ENCODE data around the gene KRTAP5-9.
"Not testable (repeated sequence)": the region's sequence is repeated elsewhere in the genome, so short reads cannot be mapped to it uniquely, and the experiment has no call there.

The KRTAP5-9 gene

GRCh38 chr11:71563406-71563805 lies 15.2 kb downstream of the KRTAP5-9 start:
- no peak for DNase-seq

- no peak for DNase-seq
Observed at GRCh38 chr11:71564430-71564829, 16.2 kb downstream of the KRTAP5-9 start.

- no peak for DNase-seq
Observed at GRCh38 chr11:71565263-71565662, 17.0 kb downstream of the KRTAP5-9 start, which contains the start of gene KRTAP5-10. Gene KRTAP5-10 (plus strand): TSS chr11:71565563. CDS start chr11:71565588, 25 bp downstream.

GRCh38 chr11:71566081-71566620 lies 17.9 kb downstream of the KRTAP5-9 start:
- no peak for DNase-seq

- not testable (repeated sequence) for DNase-seq
Observed at GRCh38 chr11:71566626-71567599, 18.7 kb downstream of the KRTAP5-9 start.

- DNase-seq: not testable (repeated sequence)
Observed at GRCh38 chr11:71567633-71568032, 19.4 kb downstream of the KRTAP5-9 start.

GRCh38 chr11:71568704-71569349 lies 20.6 kb downstream of the KRTAP5-9 start:
- DNase-seq: no peak

GRCh38 chr11:71571101-71571850 lies 23.1 kb downstream of the KRTAP5-9 start:
- DNase-seq: not testable (repeated sequence)

GRCh38 chr11:71572811-71573210 lies 24.6 kb downstream of the KRTAP5-9 start:
- DNase-seq: no peak

- DNase-seq: no peak
Observed at GRCh38 chr11:71574418-71574817, 26.2 kb downstream of the KRTAP5-9 start.

GRCh38 chr11:71575723-71576424 lies 27.7 kb downstream of the KRTAP5-9 start:
- DNase-seq: no peak

GRCh38 chr11:71576688-71577465 lies 28.7 kb downstream of the KRTAP5-9 start:
- not testable (repeated sequence) for DNase-seq

- DNase-seq: no peak
Observed at GRCh38 chr11:71577469-71578004, 29.3 kb downstream of the KRTAP5-9 start.

GRCh38 chr11:71579513-71579912 lies 31.3 kb downstream of the KRTAP5-9 start:
- not testable (repeated sequence) for DNase-seq

- peak; percentile 33 for DNase-seq
Observed at GRCh38 chr11:71580057-71581003, 32.1 kb downstream of the KRTAP5-9 start.

- DNase-seq: no peak
Observed at GRCh38 chr11:71581826-71582225, 33.6 kb downstream of the KRTAP5-9 start.

GRCh38 chr11:71582309-71582895 lies 34.2 kb downstream of the KRTAP5-9 start, which contains the start of gene KRTAP5-11:
Gene KRTAP5-11 (minus strand): TSS chr11:71582875. CDS start chr11:71582837, 38 bp downstream.
- no peak for DNase-seq

GRCh38 chr11:71582969-71583368 lies 34.7 kb downstream of the KRTAP5-9 start:
- not testable (repeated sequence) for DNase-seq

- not testable (repeated sequence) for DNase-seq
Observed at GRCh38 chr11:71585673-71586072, 37.5 kb downstream of the KRTAP5-9 start.

Data from NCI-H748 treated with DMSO at 0.1 percent for 48 hours (cell line).